ENCODE measurements around the gene PRR14.

Gene PRR14

DNA sequence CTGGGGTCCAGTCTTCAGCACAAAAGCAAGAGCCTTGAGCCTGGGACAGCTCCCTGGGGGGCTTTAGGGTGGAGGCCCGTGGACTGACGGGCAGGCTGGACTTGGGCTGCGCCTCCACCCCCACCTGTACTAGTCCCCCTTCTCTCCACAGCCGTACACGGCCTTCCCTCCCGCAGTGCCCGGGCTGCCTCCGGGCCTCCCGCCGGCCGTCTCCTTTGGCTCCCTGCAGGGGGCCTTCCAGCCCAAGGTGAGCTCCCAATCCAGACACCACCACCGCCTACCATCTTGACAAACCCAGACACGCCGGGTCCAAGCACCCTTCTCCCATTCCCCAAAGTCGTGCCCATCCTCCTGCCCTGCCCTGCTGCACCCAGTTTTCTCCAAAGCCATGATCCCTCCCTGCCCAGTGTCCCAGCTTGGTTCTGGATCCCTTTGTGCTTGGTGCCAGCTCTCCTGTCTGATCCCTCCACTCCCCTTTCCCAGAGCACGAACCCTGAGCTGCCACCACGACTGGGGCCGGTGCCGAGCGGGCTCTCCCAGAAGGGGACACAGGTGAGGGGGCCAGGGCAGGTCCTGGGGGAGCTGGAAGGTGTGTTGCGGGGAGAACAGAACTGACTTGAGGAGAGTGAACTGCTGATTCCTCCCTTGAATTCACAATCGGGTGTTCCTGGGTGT lies 14.5 kb downstream of the PRR14 start:
- no peak overlapping the region for H3K4me3 ChIP-seq (ENCODE audit: low read depth, low read length)
- DNase-seq (ENCODE audit: low read depth, low spot score): no peak
- ChIA-PET POLR2A (no interaction called here), CTCF (interaction anchor here (1.6 to 2.0 kb wide), 3 partner anchors 13 to 32 kb away, joined by 5 to 17 read pairs (median 7); no protein-coding TSS in a partner anchor)
- TF ChIP-seq, protein P1, sequence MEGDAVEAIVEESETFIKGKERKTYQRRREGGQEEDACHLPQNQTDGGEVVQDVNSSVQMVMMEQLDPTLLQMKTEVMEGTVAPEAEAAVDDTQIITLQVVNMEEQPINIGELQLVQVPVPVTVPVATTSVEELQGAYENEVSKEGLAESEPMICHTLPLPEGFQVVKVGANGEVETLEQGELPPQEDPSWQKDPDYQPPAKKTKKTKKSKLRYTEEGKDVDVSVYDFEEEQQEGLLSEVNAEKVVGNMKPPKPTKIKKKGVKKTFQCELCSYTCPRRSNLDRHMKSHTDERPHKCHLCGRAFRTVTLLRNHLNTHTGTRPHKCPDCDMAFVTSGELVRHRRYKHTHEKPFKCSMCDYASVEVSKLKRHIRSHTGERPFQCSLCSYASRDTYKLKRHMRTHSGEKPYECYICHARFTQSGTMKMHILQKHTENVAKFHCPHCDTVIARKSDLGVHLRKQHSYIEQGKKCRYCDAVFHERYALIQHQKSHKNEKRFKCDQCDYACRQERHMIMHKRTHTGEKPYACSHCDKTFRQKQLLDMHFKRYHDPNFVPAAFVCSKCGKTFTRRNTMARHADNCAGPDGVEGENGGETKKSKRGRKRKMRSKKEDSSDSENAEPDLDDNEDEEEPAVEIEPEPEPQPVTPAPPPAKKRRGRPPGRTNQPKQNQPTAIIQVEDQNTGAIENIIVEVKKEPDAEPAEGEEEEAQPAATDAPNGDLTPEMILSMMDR (IDR thresholded peaks at IDR 0.05; ENCODE audit: insufficient read depth, low read length, missing control alignments): no peak

DNA sequence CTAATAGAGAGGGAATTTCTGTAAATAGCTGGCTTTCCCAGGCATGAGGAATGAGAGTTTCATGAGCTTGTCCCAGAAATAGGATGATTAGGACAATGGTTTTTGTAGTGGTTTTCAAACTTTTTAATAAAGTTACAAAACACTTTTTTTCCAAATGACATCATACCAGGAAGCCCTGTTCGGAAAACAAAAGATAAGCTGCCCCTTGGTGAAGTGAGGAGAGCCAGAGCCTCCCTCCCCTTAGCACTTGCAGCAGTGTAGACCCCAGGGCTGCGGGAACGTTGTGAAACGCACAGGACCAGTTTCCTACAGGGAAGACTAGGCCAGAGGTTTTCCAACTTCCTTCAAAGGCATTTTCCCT lies 15.1 kb downstream of the PRR14 start:
- CTCF ChIA-PET: interaction anchor here (1.6 to 2.0 kb wide), 3 partner anchors 12 to 31 kb away, joined by 5 to 17 read pairs (median 7); no protein-coding TSS in a partner anchor

DNA sequence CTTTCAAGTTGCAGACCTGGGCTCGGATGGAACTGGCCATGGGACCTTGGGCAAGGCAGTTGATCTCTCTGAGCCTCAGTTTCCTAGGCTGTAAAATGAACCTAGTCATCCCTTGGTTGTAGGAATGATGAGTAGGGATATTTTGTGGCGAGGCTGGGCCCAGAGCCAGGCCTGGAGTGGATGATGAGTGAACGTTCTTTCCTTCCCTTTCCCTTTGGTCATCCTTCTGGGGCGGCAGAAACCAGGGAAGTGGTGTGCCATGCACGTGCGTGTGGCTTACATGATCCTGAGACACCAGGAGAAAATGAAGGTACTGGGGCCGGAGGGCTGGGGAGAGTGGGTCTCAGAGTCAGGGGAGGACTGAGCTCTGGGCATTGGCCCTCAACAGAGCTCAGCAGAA lies 15.9 kb downstream of the PRR14 start:
- no peak overlapping the region for H3K4me3 ChIP-seq (ENCODE audit: low read depth, low read length)
- ChIA-PET POLR2A (no interaction called here), CTCF (interaction anchor here (0.8 to 2.0 kb wide), 4 partner anchors 8 to 31 kb away, joined by 4 to 17 read pairs (median 5); no protein-coding TSS in a partner anchor)
- TF ChIP-seq, protein P1 (IDR thresholded peaks at IDR 0.05; ENCODE audit: insufficient read depth, low read length, missing control alignments): no peak
- no peak for DNase-seq (ENCODE audit: low read depth, low spot score)

More for the DNA sequence above, 15.1 kb downstream of the PRR14 start:
- TF ChIP-seq, protein P1 (IDR thresholded peaks at IDR 0.05; ENCODE audit: insufficient read depth, low read length, missing control alignments): no peak
- H3K4me3 ChIP-seq (ENCODE audit: low read depth, low read length): no peak overlapping the region
- no peak for DNase-seq (ENCODE audit: low read depth, low spot score)
- POLR2A ChIA-PET: no interaction called here

DNA sequence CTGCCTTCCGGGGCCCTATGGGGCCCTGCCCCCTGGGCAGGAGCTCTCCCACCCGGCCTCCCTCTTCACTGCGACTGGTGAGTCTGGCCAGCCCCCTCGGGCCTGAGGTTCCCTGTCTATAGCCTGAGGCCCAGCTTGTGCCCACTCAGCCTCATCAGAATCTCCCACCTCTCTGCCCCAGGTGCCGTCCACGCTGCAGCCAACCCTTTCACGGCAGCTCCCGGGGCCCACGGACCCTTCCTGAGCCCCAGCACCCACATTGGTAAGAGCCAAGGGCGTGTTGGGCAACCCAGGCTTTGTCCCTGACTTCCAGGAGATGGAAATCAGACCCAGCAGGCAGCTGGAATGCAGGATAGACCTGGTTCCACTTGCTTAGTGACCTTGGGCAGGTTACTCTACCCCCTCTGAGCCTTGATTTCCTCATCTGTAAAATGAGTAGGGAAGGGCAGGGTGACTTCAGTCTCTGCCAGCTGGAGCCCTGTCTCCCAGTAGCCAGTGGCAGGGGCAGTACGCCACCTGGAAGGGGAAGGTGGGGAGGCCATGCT lies 16.7 kb downstream of the PRR14 start:
- H3K4me3 ChIP-seq (ENCODE audit: low read depth, low read length): no peak overlapping the region
- ChIA-PET POLR2A (interaction anchor here (0.6 kb wide), 1 partner anchor 606 kb away, joined by 3 read pairs; no protein-coding TSS in a partner anchor), CTCF (interaction anchor here (0.6 to 1.1 kb wide), 3 partner anchors 8 to 27 kb away, joined by 3 to 5 read pairs (median 4); no protein-coding TSS in a partner anchor)
- TF ChIP-seq, protein P1 (IDR thresholded peaks at IDR 0.05; ENCODE audit: insufficient read depth, low read length, missing control alignments): no peak
- DNase-seq (ENCODE audit: low read depth, low spot score): no peak

DNA sequence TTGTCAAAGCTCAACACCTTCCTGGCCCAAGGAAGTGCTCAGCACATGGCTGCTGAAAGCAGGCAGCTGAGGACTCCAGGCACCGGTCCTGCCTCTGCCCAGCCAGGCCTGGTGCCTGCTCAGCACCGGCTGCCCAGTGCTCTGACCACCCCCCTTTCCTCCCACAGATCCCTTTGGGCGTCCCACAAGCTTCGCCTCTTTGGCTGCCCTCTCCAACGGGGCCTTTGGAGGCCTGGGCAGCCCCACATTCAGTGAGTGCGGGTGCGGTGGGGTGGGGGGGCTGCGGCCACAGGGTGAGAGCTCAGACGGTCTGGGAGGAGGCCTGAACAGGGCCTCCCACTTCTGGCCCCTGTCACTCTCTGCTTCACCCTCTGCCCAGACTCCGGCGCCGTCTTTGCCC lies 17.6 kb downstream of the PRR14 start:
- TF ChIP-seq, protein P1 (IDR thresholded peaks at IDR 0.05; ENCODE audit: insufficient read depth, low read length, missing control alignments): no peak
- no peak for DNase-seq (ENCODE audit: low read depth, low spot score)
- no peak overlapping the region for H3K4me3 ChIP-seq (ENCODE audit: low read depth, low read length)
- ChIA-PET POLR2A (no interaction called here), CTCF (no interaction called here)

All from AG04449 (cell line).